ENCODE results near the gene TIGD3.

DNA sequence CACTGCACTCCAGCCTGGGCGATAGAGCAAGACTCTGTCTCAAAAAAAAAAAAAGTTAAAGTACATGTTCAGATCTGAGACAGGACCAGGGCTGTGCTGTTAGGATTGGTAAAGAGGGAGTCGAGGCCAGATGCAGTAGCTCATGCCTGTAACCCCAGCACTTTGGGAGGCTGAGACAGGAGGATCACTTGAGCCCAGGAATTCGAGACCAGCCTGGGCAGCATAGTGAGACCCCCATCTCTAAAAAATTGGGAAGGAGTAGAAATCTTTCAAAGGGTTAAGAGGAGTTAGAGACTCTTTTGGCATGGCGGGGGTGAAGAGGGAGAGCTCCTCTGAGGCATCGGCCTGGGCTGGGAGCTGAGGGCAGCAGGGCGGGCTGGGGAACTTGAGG lies 16.1 kb downstream of the TIGD3 start:
- TF ChIP-seq, protein P1, sequence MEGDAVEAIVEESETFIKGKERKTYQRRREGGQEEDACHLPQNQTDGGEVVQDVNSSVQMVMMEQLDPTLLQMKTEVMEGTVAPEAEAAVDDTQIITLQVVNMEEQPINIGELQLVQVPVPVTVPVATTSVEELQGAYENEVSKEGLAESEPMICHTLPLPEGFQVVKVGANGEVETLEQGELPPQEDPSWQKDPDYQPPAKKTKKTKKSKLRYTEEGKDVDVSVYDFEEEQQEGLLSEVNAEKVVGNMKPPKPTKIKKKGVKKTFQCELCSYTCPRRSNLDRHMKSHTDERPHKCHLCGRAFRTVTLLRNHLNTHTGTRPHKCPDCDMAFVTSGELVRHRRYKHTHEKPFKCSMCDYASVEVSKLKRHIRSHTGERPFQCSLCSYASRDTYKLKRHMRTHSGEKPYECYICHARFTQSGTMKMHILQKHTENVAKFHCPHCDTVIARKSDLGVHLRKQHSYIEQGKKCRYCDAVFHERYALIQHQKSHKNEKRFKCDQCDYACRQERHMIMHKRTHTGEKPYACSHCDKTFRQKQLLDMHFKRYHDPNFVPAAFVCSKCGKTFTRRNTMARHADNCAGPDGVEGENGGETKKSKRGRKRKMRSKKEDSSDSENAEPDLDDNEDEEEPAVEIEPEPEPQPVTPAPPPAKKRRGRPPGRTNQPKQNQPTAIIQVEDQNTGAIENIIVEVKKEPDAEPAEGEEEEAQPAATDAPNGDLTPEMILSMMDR (conservative IDR thresholded peaks at IDR 0.05 in 1 of 2, IDR thresholded peaks at IDR 0.05 in 1 of 2; ENCODE audit: low read depth in 1 of 2, low read length in 2 of 2): no peak
- TF ChIP-seq EZH2 (IDR thresholded peaks at IDR 0.05; ENCODE audit: low read length, missing control alignments): no peak
